Measurements from ENCODE around the gene CFAP70. TPM values are rescaled to one million over a fixed set of nuclear protein-coding genes. Genes with fewer than 3 reads are reported as not detected.

Gene CFAP70
- total RNA-seq, 2 donors from 2014 or later = 0.95 to 1.1 TPM

DNA sequence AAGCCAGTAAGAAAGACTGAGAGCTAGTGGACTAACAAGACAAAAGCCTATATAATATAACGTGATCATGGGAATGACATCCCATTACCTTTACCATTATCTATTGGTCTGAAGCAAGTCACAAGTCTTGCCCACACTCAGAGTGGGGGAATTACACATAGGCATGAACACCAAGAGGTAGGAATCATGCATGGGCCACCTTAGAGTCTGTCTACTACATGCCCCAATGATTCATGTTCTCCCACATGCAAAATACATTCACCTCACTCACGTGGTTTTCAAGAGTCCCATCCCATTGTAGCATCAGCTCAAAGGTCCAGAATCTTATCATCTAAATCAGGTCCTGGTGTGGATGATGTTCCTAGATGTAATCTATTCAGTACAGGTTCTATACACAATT is 141.0 kb downstream of the CFAP70 start:
- Mint-ChIP-seq H3K4me1 (ENCODE audit: low read depth) (peaks cover 17% of the 10 kb centered on the region), H3K9me3 (no peaks in the 10 kb centered on the region), H3K27me3 (ENCODE audit: low read depth) (no peaks in the 10 kb centered on the region), H3K4me3 (no peak overlapping the region), H3K27ac (no peak overlapping the region), H3K36me3 (ENCODE audit: insufficient read depth in 2 of 2) (peaks cover 7% of the 10 kb centered on the region in 2 donors)
- DNase-seq (no peak), ATAC-seq (replicated peaks in 1 of 2) (no peak)

DNA sequence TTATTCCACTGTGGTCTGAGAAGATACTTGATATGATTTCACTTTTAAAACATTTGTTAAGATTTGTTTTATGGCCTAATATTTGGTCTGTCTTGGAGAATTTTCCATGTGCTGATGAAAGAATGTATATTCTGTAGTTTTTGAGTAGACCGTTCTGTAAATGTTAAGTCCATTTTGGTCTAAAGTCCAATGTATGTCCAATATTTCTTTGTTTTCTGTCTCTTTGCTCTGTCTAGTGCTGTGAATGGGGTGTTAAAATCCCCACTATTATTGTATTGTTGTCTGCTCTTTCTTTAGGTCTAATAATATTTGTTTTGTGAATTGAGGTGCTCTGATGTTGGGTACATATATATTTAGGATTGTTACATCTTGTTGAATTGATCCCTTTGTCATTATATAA is 142.9 kb downstream of the CFAP70 start:
- H3K36me3 Mint-ChIP-seq (ENCODE audit: insufficient read depth in 2 of 2) = peaks cover 7% of the 10 kb centered on the region in 2 donors
- DNase-seq = no peak
- peaks cover 13% of the 10 kb centered on the region for H3K4me1 Mint-ChIP-seq (ENCODE audit: low read depth)
- H3K27me3 Mint-ChIP-seq (ENCODE audit: low read depth) = no peaks in the 10 kb centered on the region
- H3K27ac Mint-ChIP-seq = no peak overlapping the region
- H3K9me3 Mint-ChIP-seq = no peaks in the 10 kb centered on the region
- no peak overlapping the region for H3K4me3 Mint-ChIP-seq
- no peak for ATAC-seq (replicated peaks in 1 of 2)

- Mint-ChIP-seq H3K27me3 (ENCODE audit: low read depth) (no peaks in the 10 kb centered on the region), H3K27ac (no peak overlapping the region), H3K9me3 (no peaks in the 10 kb centered on the region), H3K36me3 (ENCODE audit: insufficient read depth in 2 of 2) (peaks cover 5 to 6% of the 10 kb centered on the region in 2 donors), H3K4me1 (ENCODE audit: low read depth) (no peaks in the 10 kb centered on the region), H3K4me3 (no peak overlapping the region)
- ATAC-seq (replicated peaks in 1 of 2) = no peak
- DNase-seq = no peak
Observed at GRCh38 chr10:73211106-73211811, 147.4 kb downstream of the CFAP70 start.

DNA sequence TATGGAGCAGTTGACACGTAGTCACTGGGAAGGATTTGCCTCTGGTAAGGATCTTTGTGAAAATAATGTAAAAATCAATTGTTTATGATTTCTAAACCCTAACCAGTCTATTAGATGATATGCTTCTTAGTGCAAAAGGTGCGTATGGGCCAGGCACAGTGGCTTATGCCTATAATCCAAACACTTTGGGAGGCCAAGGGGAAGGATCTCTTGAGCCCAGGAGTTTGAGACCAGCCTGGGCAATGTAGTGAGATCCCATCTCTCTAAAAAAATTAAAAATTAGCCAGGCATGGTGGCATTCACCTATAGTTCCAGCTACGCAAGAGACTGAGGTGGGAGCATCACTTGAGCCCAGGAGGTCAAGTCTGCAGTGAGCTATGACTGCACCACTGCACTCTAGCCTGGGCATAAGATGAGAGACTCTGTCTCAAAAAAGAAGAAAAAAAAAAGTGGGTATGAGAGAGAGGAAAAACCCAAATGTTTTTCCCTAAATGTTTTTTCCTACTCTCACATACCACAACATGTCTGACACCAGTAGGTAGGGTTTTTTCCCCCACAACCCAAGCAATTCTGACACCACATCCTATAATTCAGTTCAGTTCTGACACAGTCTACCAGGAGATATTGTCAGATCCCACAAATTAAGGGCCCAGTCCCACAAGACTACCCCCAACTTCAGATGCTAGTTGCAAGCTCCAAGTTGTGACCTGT is 148.1 kb downstream of the CFAP70 start:
- DNase-seq (no peak), ATAC-seq (replicated peaks in 1 of 2) (no peak)
- Mint-ChIP-seq H3K27ac (no peak overlapping the region), H3K9me3 (no peaks in the 10 kb centered on the region), H3K36me3 (ENCODE audit: insufficient read depth in 2 of 2) (peaks cover 4 to 8% of the 10 kb centered on the region in 2 donors), H3K27me3 (ENCODE audit: low read depth) (no peaks in the 10 kb centered on the region), H3K4me3 (no peak overlapping the region), H3K4me1 (ENCODE audit: low read depth) (no peaks in the 10 kb centered on the region)

DNA sequence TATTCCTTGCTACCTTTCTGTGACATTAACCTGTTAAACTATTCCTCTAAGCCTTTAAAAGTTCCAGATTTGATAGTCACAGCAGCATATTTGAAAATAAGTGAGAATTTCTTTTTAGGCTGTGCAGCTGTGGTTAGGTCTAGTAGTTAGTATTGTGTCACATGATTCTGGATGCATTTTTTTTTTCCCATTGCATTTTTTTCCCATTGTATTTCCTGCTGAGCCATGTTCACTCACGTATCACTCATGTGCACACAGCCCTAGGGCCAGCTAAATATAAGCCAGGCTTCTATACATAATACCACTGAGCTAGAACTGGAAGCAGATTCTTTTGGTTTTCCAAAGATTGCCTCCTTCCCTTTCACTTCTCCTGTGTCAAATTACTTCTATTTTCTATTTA is 149.0 kb downstream of the CFAP70 start:
- ATAC-seq (replicated peaks in 1 of 2) = no peak
- Mint-ChIP-seq H3K4me3 (no peak overlapping the region), H3K27ac (no peak overlapping the region)

GRCh38 chr10:73207883-73208282 is 150.8 kb downstream of the CFAP70 start:
- ATAC-seq (replicated peaks in 1 of 2) (no peak), DNase-seq (no peak)
- Mint-ChIP-seq H3K4me3 (no peak overlapping the region), H3K27me3 (ENCODE audit: low read depth) (no peaks in the 10 kb centered on the region), H3K9me3 (no peaks in the 10 kb centered on the region), H3K36me3 (ENCODE audit: insufficient read depth in 2 of 2) (peaks cover 4 to 10% of the 10 kb centered on the region in 2 donors), H3K27ac (no peak overlapping the region), H3K4me1 (ENCODE audit: low read depth) (no peaks in the 10 kb centered on the region)

More for the DNA sequence above, 149.0 kb downstream of the CFAP70 start:
- Mint-ChIP-seq H3K4me1 (ENCODE audit: low read depth) (no peaks in the 10 kb centered on the region), H3K27me3 (ENCODE audit: low read depth) (no peaks in the 10 kb centered on the region), H3K9me3 (no peaks in the 10 kb centered on the region), H3K36me3 (ENCODE audit: insufficient read depth in 2 of 2) (peaks cover 4 to 10% of the 10 kb centered on the region in 2 donors)
- DNase-seq = no peak

- DNase-seq (no peak), ATAC-seq (replicated peaks in 1 of 2) (no peak)
- Mint-ChIP-seq H3K27me3 (ENCODE audit: low read depth) (no peaks in the 10 kb centered on the region), H3K27ac (no peak overlapping the region), H3K4me3 (no peak overlapping the region), H3K36me3 (ENCODE audit: insufficient read depth in 2 of 2) (peaks cover 4 to 10% of the 10 kb centered on the region in 2 donors), H3K9me3 (no peaks in the 10 kb centered on the region), H3K4me1 (ENCODE audit: low read depth) (no peaks in the 10 kb centered on the region)
Observed at GRCh38 chr10:73206385-73206784, 152.3 kb downstream of the CFAP70 start.

GRCh38 chr10:73205890-73206289 is 152.8 kb downstream of the CFAP70 start:
- H3K4me1 Mint-ChIP-seq (ENCODE audit: low read depth) = no peaks in the 10 kb centered on the region
- no peak for ATAC-seq (replicated peaks in 1 of 2)

GRCh38 chr10:73205081-73205480 is 153.6 kb downstream of the CFAP70 start:
- DNase-seq (no peak), ATAC-seq (replicated peaks in 1 of 2) (no peak)
- H3K4me3 Mint-ChIP-seq = no peak overlapping the region
- H3K9me3 Mint-ChIP-seq = no peaks in the 10 kb centered on the region
- no peak overlapping the region for H3K27ac Mint-ChIP-seq
- H3K4me1 Mint-ChIP-seq (ENCODE audit: low read depth) = no peaks in the 10 kb centered on the region
- peaks cover 4 to 10% of the 10 kb centered on the region in 2 donors for H3K36me3 Mint-ChIP-seq (ENCODE audit: insufficient read depth in 2 of 2)
- no peaks in the 10 kb centered on the region for H3K27me3 Mint-ChIP-seq (ENCODE audit: low read depth)

More at GRCh38 chr10:73205890-73206289, 152.8 kb downstream of the CFAP70 start:
- Mint-ChIP-seq H3K9me3 (no peaks in the 10 kb centered on the region), H3K4me3 (no peak overlapping the region), H3K27ac (no peak overlapping the region), H3K36me3 (ENCODE audit: insufficient read depth in 2 of 2) (peaks cover 4 to 10% of the 10 kb centered on the region in 2 donors), H3K27me3 (ENCODE audit: low read depth) (no peaks in the 10 kb centered on the region)
- DNase-seq = no peak

Other genes with a start within 250 kb of the CFAP70 start
- gene NUDT13, start 248.4 kb downstream of the CFAP70 start, total RNA-seq = 1 to 10 TPM in 1 of 2 donors, under 1 TPM in 1; 0.60 to 1.3 TPM
- gene ECD, start 190.9 kb downstream of the CFAP70 start, total RNA-seq = 10 to 100 TPM; 31.9 to 32.8 TPM
- gene FAM149B1, start 190.7 kb downstream of the CFAP70 start, total RNA-seq = 10 to 100 TPM; 13.9 to 16.1 TPM
- gene DNAJC9, start 111.6 kb downstream of the CFAP70 start, total RNA-seq = 10 to 100 TPM; 37.2 to 41.2 TPM
- 100 to 1,000 TPM; 122 to 129 TPM for gene MRPS16, start 106.2 kb downstream of the CFAP70 start, total RNA-seq
- 100 to 1,000 TPM; 108 to 123 TPM for gene ANXA7, start 55.2 kb upstream of the CFAP70 start, total RNA-seq
- 1 to 10 TPM; 3.5 to 3.8 TPM for gene MSS51, start 74.7 kb upstream of the CFAP70 start, total RNA-seq
- gene PPP3CB, start 137.2 kb upstream of the CFAP70 start, total RNA-seq = 10 to 100 TPM; 42.6 to 45.7 TPM
- gene USP54, start 232.5 kb upstream of the CFAP70 start, total RNA-seq = 1 to 10 TPM; 2.4 to 4.1 TPM